Measurements from ENCODE around the gene LCOR. TPM values are rescaled to one million over a fixed set of nuclear protein-coding genes. Genes with fewer than 3 reads are reported as not detected.

LCOR gene
- total and polyA plus RNA-seq, 11 donors: 4.3 to 31.4 (median 17.4) TPM

DNA sequence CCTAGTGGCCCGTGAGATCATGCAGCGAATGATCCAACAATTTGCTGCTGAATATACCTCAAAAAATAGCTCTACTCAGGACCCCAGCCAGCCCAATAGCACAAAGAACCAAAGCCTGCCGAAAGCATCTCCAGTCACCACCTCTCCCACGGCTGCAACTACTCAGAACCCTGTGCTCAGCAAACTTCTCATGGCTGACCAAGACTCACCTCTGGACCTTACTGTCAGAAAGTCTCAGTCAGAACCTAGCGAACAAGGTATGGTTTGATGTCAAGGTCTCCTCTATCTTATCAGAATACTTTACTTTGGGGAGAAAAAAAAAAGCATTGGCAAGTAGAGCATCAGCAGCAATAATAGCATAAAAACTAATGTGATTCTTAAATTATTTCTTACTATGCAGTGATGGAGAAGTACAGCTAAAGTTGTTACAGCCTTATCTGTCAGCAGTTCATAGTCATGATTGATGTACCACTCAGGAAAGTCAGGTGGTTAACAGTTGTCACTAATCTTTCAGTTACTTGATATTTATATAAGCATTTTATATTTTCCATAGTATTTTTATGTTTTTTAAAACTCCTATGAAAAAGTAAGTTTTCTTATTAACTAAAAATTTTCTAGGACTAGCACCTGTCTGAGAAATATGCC, 117.1 kb downstream of the LCOR start:
- DNase-seq (no peak), ATAC-seq (peak in 1 of 4 donors; percentile 30)
- no peak overlapping the region for H3K27ac ChIP-seq
- peaks cover 0 to 44% (median 20%) of the 10 kb centered on the region in 9 donors for H3K36me3 ChIP-seq
- no peaks in the 10 kb centered on the region for H3K9me3 ChIP-seq
- peaks cover 0 to 24% (median 3%) of the 10 kb centered on the region in 12 donors for H3K4me1 ChIP-seq
- no peak overlapping the region for H3K4me3 ChIP-seq
- intact Hi-C loops (cut with DNase I): no loop called here
- no peak for TF ChIP-seq POLR2A (IDR thresholded peaks at IDR 0.05)
- TF ChIP-seq, protein P1, sequence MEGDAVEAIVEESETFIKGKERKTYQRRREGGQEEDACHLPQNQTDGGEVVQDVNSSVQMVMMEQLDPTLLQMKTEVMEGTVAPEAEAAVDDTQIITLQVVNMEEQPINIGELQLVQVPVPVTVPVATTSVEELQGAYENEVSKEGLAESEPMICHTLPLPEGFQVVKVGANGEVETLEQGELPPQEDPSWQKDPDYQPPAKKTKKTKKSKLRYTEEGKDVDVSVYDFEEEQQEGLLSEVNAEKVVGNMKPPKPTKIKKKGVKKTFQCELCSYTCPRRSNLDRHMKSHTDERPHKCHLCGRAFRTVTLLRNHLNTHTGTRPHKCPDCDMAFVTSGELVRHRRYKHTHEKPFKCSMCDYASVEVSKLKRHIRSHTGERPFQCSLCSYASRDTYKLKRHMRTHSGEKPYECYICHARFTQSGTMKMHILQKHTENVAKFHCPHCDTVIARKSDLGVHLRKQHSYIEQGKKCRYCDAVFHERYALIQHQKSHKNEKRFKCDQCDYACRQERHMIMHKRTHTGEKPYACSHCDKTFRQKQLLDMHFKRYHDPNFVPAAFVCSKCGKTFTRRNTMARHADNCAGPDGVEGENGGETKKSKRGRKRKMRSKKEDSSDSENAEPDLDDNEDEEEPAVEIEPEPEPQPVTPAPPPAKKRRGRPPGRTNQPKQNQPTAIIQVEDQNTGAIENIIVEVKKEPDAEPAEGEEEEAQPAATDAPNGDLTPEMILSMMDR (IDR thresholded peaks at IDR 0.05): no peak
- WGBS, 4 donors: 73 to 80% (median 75%) methylated on average over 5 of the region's 5 CpGs
- H3K27me3 ChIP-seq: no peaks in the 10 kb centered on the region

DNA sequence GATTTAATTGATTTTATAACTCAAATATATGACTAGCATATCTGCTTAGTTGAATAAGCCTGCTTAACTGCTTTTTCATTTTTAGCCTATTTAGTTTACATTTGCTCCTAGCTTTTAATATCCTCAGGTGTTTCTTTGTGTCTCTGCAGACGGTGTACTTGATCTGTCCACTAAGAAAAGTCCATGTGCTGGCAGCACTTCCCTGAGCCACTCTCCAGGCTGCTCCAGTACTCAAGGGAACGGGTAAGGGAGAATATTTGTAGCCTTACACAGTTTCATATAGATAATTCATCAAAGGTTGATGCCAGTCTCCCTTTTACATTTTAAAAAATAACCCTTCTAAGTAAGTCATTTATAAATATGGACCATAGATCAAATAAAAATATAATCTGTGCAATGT, 119.9 kb downstream of the LCOR start:
- Histone ChIP-seq H3K9me3 (no peaks in the 10 kb centered on the region), H3K36me3 (peaks cover 0 to 69% (median 35%) of the 10 kb centered on the region in 9 donors), H3K4me3 (no peak overlapping the region), H3K4me1 (peaks cover 0 to 24% (median 3%) of the 10 kb centered on the region in 12 donors), H3K27ac (no peak overlapping the region), H3K27me3 (no peaks in the 10 kb centered on the region)
- intact Hi-C loops (cut with DNase I): no loop called here
- DNase-seq: no peak
- no peak for ATAC-seq
- 50 to 69% (median 57%) methylated on average over 2 of the region's 2 CpGs for WGBS, 4 donors
- no peak for TF ChIP-seq POLR2A (IDR thresholded peaks at IDR 0.05)

DNA sequence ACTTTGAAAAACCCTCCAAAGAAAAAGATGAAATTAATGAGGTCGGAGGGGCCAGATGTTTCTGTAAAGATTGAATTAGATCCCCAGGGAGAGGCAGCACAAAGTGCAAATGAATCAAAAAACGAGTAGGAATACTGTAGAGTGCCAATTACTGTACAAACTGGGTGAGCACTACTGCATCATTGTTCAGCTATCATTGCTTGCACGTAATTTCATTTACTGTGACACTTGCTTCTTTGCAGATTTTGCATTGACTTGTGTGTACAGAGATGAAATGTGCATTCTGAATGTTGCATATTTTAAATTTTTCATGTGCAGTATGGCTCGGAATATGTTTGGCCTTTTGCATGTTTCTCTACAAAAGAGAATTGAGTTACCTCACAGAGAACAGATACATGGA, 123.7 kb downstream of the LCOR start:
- no peak for DNase-seq
- H3K27ac ChIP-seq: no peak overlapping the region
- H3K9me3 ChIP-seq: no peaks in the 10 kb centered on the region
- ATAC-seq: no peak
- H3K27me3 ChIP-seq: no peaks in the 10 kb centered on the region
- 73 to 81% (median 78%) methylated on average over 4 of the region's 4 CpGs for WGBS, 4 donors
- H3K36me3 ChIP-seq: peaks cover 0 to 71% (median 41%) of the 10 kb centered on the region in 9 donors
- peaks cover 0 to 9% (median 0%) of the 10 kb centered on the region in 12 donors for H3K4me1 ChIP-seq
- H3K4me3 ChIP-seq: no peak overlapping the region
- TF ChIP-seq, protein P1 (IDR thresholded peaks at IDR 0.05): no peak
- TF ChIP-seq POLR2A (IDR thresholded peaks at IDR 0.05): no peak
- intact Hi-C loops (cut with DNase I): no loop called here

DNA sequence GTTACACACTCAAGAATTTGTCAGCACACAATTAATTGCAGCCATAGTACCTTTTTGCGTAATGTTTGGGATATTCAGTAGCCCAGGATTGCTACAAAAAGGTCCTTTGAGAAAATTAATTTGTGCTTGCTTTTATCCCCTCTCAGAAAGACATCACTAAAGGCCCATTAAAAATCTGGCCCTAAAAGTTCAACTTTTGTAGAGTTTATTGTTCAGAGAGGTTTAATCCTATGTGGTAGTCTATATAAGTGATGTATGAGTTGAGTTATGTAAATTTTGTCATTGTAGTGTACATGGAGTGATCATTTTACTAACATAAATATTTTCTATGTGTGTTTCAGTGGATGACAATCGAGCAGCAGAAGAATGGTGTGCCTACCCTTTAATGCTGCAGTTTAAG, 126.0 kb downstream of the LCOR start:
- WGBS, 4 donors: 94 to 100% (median 97%) methylated on average over 2 of the region's 2 CpGs
- no peak for TF ChIP-seq POLR2A (IDR thresholded peaks at IDR 0.05)
- TF ChIP-seq, protein P1 (IDR thresholded peaks at IDR 0.05): no peak

More for the DNA sequence above, 126.0 kb downstream of the LCOR start:
- H3K36me3 ChIP-seq: peaks cover 0 to 57% (median 34%) of the 10 kb centered on the region in 9 donors
- peaks cover 0 to 9% (median 0%) of the 10 kb centered on the region in 12 donors for H3K4me1 ChIP-seq
- DNase-seq: no peak
- H3K27ac ChIP-seq: no peak overlapping the region
- H3K27me3 ChIP-seq: no peaks in the 10 kb centered on the region
- no peak for ATAC-seq
- intact Hi-C loops (cut with DNase I): no loop called here
- no peak overlapping the region for H3K4me3 ChIP-seq
- no peaks in the 10 kb centered on the region for H3K9me3 ChIP-seq

Data from heart left ventricle (tissue), 16 donors.